HG02981 (cell line): ENCODE measurements around the gene BPGM.

ENCODE experiments used
- ATAC-seq: cut with Tn5 transposase; IDR thresholded peaks from one replicate; pipeline ENCODE4 v1.9.1; 2021; ENCODE audit warnings: mild to moderate bottlenecking, moderate library complexity; ENCODE audit not compliant: unreplicated experiment

BPGM gene

DNA sequence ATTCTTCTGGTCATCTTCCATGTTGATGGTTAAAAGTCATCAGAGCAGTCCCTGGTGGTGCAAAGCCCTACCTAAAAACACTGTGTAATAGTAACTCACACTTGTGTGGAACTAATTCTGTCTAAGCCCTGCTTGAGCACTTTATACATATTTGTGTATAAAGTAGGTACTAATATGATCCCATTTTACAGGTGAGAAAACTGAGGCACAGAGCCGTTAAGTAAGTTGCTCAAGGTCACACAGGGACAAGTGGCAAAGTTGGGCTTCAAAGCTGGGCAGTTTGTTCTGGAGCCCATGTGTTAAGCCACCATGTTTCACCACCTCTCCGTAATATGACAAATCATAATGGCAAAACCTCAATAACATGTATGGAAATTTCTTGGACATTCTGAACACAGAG, 48.1 kb downstream of the BPGM start:
- ATAC-seq, result no peak

DNA sequence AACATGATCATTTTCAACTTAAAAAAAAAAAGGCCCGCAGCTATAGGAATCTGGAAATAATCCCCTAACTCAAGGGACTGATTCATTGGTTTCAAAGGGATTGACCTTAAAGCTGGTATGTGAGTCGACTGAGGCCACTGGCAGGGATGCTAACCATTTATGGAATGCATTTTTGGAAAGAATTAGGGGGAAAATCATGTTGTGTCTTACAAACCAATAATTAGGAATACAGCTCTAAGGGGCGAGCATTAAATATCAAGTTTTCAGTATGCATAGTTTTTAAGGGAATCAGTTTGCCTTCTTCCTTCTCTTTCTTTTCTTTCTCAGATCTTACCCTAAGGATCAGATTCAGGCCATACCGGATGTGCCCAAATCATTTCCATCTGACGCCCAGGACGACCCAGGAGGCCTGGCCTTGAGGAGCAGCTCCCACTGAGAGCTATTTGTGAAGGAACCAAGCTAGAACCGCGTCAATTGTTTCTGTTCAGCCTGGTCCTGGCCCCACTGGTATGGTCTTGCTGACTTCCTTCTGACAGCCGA, 48.7 kb downstream of the BPGM start:
- ATAC-seq, result no peak

DNA sequence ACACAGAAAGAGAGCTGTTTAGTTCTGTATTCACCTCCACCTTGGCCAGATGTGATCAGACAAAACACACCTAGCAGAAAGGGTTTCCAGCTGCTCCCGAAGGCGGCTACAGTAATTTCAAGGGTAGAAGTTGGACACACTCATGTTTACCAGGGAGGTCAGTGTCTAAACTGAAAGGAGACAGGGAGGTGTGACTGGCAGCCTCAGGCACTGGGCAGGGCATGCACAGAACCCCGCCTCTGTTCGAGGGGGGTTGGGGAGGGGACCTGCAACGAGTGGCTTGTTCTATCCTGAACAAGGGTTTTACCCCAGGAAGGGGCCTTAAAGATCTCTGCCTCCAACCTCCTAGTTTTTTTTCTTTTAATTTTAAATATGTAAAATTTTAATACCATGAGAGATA, 49.6 kb downstream of the BPGM start:
- ATAC-seq, result no peak

DNA sequence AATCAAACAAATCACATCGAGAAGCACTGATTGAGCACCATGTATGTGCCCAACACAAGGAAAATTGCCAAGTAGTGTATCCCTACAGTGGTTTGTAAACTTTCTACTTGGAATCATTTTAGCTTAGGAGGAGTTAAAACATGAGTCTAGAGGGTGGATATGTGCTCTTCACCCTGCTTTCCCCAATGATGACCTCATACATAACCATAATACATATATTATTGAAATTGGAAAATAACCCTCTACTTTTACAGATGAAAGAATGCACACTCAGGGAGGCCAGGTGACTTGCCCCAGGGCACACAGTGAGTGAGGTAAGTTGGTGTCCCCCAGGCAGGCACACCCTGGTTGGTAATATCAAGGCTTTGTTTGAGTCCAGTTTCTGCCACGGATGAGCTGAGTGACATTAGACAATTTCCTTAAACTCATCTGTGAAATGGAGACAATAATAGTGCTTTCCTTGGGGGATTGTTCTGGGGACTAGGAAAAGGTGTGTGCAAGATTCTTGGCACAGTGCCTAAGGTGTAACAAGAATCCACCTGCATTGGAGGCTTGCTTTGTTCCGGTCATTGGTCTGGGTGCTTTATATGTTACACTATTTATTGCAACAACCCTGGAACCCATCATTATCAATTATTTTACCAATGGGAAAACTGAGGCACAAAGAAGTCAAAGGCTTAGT, 50.7 kb downstream of the BPGM start:
- no peak for ATAC-seq

DNA sequence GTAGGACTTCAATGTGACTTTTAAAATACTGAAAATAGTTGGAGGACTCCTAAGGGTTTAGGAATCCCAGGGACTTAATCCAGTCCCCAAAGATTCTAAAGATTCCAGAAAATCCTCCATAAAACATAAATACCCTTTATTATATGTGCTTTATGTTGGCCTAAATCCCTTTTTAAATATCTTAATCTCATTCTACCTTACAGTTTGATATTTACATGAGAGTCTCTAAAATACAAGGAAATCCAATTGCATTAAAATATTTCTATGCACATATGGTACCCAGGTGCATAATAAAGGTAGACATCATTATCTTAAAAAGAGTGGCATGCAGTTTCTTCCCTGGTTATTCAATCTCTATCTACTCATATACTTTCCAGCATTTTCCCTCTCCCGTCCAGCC, 51.8 kb downstream of the BPGM start:
- no peak for ATAC-seq

DNA sequence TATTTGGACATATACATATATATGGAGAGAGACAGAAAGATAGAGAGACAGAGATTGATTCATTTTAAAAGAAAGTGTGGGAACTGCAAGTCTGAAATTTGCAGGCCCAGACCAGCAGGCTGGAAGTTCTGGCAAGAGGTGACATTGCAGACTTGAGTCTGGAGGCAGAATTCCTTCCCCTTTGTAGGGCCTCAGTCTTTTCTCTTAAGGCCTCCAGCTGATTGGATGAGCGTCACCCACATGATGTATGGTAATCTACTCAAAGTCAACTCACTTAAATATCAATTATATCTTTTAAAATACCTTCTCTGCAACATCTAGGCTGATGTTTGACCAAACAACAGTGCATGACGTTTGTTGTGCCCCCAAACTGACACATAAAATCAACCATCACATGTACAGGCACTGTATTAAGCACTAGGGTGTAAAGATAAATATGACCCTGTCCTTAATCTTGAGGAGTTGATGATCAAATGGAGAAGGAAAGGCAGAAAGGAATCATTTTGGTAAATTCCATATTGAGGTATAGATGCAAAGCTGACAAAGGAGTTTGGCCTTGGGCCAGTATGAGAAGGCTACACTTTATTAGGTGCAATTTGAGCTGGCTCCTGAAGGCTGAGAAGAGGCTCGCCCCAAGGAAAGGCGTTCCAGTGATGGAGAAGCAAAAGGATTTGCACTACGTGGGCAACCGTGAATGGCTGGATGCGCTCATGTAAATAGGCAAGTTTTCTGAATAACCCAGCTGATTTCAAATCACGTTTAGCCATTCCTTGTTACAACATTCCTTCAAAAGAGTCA, 52.6 kb downstream of the BPGM start:
- ATAC-seq, result no peak

DNA sequence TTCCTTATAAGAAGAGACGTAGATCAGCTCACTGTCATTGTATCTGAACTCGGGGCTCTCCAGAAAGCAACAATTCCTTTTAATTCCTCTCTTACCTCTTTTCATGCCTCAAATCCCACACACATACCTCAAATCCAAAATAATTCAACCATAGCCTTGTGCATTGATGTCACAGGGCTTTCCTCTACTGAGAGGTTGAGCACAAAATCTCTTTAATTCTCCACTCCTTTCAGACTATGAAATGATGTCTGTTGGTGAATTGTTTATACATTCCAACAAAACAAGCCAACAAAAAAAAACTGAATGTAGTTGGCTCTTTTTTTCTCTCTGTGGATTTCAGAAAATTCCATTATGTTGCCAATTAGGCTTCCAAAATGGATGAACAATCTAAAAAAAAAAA, 53.2 kb downstream of the BPGM start:
- no peak for ATAC-seq

DNA sequence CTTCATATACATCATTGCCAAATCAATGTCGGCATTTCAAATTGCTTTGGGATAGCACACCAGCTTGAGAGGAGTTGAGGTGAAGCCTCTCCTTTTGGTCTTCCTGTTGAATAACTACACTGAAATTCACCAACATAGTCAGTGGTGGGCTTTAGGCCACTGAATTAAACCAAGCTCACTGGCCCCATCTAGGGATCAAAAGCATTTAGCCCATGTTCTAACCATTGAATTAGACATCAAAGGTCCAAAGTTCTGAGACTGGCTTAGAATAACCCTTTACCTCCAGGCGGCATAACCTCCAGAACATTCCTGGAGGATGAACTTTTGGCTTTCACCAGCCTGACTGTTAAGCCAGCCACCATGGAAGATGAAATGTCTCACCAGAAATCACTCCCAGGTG, 54.6 kb downstream of the BPGM start:
- peak; percentile 64 for ATAC-seq

DNA sequence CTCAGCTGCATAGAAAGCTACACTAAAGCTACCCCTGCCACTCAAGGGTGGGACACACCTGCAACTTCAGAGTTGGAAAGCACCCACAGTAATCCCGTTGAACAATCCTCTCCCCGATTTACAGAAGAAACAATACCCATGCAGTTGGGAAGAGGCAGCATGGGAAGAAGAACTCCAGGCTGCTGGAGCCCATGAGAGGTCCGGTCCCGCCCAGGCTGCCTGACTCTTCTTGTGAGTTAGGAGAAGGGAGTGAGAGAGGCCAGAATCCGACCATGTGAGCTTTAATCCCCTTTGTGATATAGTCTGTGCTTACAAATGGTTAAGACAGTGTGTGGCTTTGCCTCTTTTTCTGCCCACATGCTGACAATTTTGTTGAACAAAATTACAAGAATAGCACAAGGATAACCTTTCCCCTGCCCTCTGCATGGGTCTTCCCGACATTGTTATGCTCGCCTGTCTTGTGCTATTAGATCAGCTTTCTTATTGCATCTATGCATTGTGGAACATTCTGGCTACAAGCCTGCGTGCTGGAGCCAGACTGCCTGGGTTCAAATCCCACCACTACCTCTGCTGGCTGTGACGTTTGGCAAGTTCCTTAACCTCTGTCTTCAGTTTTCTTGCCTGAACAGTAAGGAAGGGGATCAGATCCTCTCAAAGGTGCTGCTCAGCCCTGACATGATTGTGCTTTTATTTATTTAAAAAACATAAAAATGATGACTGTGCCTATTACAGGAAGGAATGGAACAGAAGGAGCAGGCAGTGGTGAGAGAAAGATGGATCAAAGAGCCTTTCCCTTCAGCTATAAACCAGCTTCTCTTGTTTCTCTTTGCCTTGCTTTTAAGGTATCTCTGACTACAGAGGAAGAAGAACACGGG, 56.0 kb downstream of the BPGM start:
- no peak for ATAC-seq

DNA sequence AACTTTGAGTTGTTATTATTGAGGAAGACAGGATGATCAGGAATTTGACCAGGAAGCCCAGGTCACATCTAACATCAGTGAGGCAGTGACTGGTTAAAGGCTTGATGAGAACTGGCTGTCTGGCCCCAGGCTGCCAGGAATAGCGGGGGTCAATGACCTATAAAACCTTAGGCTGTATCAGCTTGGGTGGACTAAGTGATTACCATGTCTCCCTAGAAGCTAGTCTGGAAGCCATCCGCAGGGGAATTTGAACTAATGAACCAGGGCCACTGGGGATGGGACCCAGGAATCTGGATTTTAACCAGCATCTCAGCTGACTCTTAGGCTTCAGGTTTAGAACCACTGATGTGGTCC, 56.6 kb downstream of the BPGM start:
- ATAC-seq, result no peak

DNA sequence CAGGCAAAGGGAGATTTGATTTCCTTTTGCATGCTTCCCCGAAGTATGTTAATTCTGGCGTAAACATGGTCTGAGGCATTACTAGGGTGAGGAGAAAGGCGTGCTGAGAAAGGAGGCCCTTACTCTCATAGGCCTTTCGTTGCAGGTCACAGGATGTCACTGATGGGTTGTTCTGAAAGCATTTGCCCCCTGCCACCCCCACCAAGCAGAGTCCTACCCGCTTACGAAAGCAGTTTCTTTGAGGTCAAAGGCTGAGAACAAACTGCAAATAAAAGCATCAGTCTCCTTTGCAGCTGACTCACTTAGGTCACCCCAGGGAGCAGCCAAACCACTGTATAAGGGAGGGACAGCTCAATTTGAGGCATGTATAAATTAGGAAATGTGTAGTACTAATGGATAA, 57.1 kb downstream of the BPGM start:
- no peak for ATAC-seq

DNA sequence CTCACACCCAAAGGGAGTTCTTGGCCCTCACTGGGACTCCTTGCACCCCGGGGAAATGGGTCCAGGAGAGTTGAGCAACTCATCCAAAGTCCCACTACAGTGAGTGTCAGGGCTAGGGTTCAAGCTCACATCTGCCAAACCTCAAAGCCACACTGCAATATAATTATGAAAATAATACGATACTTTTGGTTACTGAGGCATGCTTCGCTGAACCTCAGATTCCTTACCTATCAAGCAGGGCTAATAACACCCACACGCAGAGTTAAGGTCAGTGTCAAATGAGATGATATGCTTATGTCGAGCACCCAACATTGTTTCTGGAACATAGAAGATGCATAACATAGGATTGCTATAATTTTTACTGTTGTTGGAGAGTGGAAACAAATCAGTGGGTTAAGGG, 58.2 kb downstream of the BPGM start:
- ATAC-seq, result no peak

DNA sequence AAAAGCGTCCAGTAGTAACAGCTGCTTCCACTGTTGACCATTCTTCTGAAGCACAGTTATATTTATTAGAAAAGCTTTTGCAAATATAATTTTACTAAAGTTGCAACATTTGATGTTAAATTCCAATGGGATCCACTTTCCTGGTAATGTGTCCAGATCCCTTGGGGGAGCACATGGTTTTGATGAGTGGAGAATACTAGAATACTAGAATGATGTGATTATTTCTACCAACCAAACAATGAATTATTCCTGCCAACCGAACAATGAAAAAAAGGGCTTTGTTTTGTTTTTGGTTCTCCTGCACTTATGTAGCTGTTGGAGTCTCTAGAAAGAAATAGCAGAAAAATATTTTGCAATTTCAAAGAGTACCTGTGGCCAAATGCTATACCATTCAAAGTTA, 59.1 kb downstream of the BPGM start:
- ATAC-seq, result no peak

DNA sequence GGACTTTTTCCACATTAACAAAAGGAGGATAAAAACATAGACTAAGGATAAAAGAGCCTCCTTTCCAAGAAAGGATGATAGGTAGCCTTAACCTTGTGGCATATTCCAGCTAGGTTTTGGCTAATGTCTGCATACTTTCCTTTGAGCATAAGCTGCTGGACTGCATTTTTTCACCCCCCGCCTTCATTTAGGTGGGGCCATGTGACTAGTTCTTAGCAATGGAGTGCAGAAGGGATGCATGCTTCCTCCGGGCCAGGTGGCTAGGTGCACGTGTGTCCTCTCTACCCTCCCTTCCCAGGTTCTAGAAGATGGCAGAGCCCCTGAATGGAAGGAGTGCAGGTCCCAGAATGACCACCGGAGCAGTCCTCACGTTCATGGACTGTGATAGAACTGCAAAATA, 59.8 kb downstream of the BPGM start:
- no peak for ATAC-seq

DNA sequence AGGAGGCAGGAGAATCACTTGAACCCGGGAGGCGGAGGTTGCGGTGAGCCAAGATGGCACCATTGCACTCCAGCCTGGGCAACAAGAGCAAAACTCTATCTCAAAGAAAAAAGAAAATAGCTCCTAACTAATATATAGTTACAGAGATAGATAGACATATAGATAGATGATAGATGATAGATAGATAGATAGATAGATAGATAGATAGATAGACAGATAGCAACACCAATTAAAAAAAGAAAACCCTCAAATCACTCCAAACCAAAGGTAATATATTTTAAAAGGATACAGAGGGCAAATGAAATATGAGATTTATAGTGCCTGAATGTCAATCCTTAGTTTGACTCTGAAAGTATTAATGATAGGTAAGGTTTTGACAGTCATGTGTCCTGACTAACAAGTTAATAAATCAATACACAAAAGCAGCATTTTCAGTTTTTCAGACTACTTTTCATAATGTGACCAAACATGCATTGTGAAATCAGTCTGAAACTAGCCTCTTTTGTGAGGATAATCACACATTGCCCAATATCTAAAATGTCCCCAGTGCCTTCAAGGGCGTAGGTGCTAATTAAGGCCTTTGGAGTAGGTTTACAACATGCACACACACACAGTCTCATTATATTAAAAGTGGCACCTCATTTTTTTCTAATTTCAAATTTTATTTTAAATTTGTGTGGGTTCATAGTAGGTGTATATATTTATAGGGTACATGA, 61.2 kb downstream of the BPGM start:
- no peak for ATAC-seq

DNA sequence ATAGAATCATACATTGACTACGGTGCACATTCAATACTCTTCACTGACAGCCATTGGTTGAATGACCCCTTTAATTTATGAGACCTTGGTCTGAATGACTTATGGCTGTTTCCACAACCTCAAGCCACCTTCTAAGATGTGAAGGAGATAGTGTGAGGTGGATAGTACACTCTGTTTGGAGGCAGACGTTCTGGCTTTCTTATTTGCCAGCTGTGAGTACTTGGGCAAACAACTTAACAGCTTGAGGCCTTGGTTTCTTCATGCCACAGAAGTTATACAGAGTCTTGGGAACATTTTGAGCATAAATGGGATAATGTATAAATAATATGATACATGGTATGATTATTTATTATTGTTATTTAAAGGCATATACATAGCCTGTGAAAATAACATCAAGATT, 62.0 kb downstream of the BPGM start:
- ATAC-seq, result no peak

DNA sequence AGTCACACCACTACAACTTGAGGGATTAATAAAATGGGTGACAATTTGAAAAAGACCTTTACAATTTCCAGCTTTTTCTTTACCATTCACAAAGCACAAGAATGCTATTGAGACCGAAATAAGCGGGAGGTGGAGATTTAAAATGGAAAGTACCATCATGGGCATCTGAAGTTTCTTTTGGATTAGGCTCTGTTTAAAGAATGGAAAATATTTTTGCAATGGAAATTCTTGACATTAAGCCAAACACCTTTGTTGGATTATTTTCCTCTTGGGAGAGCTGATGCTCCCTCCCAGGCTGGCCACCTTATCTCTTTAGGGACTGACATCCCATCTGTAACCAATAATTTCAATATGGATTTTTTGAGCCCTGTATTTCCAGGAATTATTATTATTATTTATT, 62.5 kb downstream of the BPGM start:
- no peak for ATAC-seq

DNA sequence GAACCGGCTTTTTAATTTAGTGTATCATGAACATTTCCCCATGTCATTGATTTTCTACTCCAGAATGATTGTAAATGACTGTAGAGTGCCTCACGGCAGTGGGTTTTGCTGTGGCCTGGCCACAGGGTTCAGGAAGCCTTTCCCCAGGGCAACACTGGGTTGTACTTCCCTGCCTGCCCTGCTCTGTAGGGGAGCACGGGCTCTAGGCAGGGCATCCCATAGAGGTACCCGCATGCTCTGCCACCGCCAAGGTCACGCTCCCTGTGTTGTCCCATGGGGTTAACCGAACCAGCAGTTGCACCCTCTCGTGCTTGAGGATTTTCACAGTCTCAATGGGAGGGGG, 63.8 kb downstream of the BPGM start:
- ATAC-seq, result no peak

DNA sequence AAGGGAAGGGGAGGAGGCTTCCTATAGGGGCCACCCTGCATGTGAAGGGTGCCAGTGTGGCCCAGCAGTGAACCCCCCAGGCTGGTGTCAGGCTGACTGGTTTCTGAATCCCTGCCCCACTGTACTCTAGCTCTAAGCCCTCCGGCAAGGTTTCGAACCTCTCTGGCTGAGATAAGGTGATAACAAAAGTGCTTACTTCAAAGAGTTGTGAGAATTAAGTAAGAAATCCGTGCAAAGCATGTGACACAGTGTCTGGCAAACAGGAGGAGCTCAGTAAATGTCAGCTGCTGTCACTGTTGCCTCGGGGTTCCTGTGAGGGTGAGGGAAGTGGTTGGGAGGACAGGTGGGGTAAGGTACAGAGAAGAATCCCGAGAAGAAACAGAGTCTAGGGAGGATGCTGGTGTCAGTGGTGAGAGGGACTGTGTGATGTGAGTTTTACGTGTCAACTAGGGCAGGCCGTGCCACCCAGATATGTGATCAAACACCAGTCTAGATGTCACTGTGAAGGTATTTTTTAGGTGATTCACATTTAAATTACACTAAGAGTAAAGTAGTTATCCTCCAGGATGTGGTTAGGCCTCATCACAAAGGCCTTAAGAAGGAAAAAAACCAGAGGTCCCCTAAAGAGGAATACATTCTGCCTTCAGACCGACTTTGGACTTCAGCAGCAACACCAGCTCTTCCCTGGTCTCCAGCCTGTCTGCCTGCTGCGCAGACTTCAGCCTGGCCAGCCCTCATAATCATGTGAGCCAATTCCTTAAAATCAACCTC, 64.4 kb downstream of the BPGM start:
- ATAC-seq, result no peak

DNA sequence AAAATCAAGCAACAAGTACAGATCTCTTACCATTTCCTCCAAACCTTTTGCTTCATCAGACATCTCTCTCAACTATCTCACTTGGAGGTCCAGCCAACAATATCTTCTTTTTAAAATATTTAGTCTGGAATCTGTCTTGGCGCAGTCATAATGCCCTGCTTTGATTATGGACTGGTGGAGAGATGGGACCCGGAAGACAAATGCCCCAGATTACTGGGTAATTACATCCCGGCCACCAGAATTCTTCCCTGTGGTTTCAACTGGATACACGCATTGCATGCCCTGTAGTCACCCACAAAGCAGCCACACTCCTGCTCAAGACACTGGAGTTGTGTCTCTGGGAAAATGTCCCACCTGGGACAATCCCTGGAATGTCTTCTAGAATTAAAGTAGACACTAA, 65.5 kb downstream of the BPGM start:
- no peak for ATAC-seq
